NCI-H460 (cell line): ENCODE measurements around the gene GATB. TPM values are rescaled to one million over a fixed set of nuclear protein-coding genes. Genes with fewer than 3 reads are reported as not detected.

Experiments
- DNase-seq: peaks from one replicate; pipeline ENCODE4 v3.0.0-alpha.2; 2016; ENCODE audit warnings: low read depth; ENCODE audit errors: extremely low read depth
- total RNA-seq: library from RNA; depleted of rRNA; stranded (reverse); fragments of >200 nt; shearing (Covaris generic); gene quantifications from 2 replicates; pipeline ENCODE4 v1.2.3, GENCODE V29; 2014

Gene GATB
- total RNA-seq, 1 experiment from 2014 or later = 18.3 TPM

DNA sequence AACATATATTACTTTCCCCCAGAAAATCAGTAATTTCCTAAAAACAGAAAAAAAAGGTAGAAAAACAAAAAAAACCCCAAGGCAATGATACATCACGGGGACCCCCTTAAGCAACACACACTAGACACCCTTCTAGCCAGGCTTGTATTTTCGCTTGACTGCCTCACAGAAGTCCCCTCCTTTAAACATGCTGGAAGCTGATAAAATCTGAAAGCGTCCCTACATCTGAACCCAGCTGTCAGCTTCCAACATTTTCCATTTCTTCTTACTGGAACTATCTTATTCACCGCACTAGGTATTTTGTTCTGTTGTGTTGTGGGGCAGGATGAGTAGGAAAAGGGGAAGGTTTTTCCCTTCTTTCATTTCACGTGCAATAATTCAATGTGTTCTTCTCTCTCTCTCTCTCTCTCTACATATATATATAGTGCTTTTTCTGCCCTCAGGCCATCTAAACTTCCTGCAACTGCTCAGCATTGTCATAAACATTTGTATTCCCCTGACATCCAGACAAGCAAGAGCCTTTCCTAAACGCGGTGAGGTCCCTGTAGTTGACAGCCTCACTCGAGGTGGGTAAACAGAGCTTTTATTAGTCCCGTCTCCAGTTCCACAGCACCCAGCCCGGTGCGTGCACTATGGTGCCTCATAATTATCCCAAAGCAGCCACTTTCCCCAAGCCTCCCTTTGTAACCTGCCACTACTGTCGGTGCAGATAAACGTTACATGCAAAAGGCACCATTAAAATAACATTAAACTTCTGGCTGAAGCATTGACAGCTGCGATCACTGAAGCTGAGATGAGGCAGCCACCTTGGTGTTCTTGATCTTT, 82.5 kb downstream of the GATB start:
- DNase-seq = no peak

DNA sequence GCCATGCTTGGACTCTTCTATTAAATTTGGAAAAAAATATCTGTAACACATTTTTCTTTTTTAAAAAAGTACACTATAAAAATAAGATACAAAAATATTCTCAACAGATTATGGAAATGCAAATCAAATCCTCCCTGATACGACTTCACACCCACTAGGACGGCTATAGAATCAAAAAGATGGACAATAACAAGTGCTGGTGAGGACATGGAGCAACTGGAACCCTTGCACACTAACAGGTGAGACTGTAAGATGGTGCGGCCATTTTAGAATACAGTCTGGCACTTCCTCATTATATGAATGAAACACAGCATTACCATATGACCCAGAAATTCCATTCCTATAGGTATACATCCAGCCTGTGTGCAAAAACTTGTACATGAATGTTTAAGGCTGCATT, 83.6 kb downstream of the GATB start:
- no peak for DNase-seq

DNA sequence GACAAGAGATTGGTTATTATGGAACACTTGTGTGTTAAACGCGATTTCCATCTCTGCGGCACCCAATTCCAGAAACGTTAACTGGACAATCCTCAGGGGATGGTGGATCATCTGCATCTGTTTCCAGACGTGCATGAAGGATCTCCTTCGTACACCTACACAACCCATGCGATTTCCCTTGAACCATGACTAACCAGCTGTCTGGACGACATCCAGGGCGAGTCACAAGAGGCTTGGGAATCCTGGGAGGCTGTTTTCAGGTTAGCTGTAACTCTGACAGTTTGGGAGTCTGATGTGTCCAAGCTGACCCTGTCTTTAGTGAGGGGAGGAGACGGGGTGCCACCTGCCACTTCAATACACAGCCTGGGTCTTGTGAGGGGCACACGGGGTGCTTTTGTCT, 84.5 kb downstream of the GATB start:
- no peak for DNase-seq

DNA sequence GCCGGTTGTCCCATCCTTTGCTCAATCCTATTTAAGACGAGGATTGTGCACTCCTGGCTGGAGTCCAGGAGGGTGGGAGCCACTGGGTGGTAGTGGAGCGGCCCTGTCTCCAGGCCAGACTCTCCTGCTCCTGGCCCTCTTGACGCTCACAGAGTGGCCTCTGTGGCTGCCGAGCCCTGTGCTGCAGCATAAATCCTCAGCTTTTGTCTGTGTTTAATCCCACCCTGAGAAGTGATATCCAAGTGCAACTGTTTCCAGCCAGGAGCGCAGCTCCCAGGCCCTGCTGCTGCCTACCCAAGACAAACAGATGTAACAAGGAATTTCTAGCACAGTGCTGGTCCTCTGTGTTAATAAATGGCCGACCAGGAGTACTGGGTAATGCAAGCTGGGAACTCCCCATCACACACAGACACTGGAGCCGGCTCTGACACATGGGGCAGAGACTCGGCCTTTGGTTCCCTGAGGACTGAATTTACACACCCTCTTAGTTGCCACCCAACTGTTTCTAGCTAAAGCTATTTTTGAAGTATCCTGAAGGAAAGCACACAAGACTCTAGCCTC, 85.3 kb downstream of the GATB start:
- no peak for DNase-seq

DNA sequence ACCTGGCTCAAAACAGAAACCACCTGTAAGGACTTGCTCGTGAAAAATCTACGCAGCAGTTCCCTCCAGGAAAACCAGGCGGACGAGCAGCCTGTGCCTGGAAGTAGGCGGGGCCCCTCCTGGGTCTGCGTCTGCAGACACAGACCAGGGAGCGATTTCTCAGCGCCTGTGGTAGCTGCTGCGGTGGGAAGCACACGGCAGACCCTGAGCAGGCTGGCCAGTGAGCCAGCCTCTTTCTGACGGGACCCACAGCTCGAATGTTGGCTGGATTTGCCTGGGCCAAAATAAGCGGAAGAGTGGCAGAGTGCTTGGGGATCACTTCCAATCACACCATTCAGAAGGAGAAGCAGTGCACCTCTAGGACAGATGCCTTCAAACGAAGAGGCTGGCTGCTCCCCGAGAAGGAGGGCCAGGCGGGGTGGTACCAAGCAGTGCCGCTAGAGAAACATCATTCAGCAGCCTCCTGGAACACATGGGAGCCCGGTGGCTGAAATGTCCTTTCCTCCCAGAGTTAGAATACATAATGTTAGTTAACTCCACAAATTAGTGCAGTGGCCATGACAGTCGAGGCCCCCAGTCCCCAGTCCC, 85.9 kb downstream of the GATB start:
- DNase-seq = no peak

DNA sequence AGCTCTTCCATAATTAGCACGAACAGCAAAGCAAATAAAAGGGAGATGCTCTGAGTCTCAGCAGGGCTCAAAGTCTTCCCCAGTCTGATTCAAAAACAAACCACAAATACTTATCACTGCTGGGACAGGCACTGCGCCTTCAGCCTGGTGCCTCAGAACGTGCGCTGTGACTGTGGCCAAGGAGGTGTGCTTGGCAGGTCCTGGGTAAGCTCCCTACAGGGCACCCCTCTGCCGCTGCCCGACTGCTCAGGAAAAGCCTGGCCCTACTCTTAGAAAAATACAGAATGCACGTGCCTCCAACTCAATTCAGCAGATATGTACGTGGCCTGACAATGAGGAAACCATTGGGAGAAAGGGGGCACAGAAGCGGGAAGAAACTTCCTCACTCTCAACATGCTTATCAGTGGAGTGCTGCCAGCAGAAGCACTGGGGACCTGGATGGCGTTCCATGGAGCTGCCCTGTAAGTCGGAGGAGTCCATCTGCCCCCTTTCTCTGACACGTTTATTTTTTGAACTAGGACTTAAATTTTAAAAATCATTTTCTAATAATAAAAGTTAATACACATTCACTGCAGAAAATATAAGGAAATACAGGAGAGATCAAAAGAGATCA, 86.8 kb downstream of the GATB start:
- no peak for DNase-seq

DNA sequence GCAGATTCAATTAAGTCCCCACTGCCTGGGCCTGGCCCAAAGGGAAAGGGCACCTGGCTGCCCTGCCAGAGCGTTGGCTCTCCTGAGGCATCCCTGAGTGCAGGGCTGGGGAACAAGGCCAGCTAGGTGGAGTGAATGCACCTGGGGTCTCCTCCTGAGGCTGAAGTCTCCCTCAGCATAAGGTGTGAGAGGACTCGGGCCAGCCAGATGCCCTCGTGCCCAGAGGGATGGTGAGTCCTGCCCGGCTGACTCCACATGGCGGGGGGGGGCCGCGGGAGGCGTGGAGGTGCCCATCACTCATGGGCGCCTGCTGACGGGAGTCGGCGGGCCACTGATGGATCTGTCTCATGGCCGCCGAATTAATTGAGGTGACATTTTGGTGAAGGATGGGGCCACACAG, 87.8 kb downstream of the GATB start:
- no peak for DNase-seq

DNA sequence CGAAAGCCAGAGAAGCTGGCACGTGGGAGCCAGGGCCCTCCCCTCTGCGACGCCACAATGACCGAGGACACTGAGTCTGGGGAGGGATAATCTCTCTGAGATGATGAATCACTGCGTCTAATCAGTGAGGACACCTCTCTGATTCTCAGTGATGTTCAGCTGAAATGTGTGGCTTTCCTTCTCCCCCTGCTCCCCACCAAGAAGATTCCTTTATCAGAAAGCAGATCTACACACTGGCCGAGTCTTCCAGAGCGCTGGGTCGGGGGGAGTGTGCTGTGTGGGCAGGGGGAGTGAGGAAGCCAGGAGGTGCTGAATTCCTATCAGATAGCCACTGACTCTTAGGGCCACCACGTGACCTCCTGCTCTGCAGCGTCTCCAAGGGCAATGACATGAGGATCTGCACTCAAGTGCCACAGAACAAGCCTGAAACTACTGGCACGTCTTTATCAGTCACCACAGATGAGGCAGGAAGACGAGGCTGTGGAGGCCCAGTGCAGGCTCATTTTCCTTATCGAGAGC, 89.2 kb downstream of the GATB start:
- DNase-seq = no peak

DNA sequence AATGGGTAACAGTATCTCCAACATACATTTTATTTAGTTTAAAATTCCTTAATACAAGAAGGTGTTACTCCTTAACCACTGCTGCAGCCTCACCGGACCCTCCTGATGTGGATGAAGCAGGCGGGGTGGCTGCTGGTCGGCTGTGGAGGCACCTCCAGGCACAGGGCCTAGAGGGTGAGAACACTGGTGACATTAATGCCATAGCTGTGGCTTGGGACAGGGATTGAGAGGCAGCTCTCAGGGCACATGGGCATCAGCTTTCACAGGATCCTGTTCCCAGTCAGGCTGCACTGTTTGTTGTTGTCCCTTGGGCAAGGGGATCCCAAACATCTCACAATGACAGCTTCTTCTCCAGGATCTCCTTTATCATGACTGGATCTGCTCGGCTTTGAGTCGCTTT, 90.0 kb downstream of the GATB start:
- DNase-seq = no peak

DNA sequence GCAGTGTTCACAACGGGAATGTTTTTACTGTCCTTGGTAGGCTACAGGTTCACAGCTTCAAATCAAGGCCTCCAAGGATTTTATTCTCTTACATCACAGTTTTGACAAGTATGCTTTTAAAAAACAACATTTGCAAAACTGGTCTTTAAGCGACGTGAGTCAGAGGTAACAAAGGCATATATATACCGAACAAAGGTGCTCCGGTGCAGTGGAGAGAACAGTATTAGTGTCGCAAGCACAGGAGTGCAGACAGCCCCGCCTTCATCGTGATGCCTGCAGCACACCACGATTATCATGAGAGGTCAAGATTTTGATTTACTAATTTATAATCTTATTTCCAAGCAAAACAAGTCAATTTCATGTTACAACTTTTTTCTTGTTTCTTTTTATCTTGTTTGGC, 90.8 kb downstream of the GATB start:
- no peak for DNase-seq

DNA sequence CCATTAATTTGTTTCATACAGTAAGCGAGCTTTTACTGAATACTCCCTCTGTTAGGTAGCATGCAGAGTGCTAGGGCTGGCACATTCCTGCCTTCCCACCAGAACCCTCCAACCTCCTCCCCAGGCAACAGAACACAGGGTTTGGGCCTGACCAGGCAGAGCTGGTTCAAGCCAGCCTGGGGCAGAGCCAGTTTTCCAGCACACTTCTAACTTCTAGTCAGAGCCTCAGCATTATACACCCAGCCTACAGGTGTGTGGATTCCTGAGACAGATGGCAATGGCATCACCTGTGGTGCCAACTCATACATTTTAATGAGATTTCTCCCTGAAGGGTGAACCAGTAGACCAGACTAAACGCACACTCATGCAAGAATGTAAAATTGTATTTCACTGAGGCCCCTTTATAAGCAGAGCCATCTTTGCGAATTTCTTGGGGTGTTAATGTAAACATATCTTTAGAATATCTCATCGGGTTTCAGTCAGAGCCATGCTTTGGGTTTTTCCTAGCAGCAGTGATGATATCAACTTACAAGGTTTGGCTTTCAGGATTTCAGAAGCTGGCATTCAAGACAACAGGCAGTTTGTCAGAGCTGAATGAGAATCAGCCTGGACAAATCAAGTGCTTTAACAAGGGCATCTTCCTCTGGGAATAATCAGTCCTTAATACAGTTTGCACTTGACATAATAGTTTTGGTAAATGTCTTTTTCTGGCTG, 92.0 kb downstream of the GATB start:
- DNase-seq = no peak

DNA sequence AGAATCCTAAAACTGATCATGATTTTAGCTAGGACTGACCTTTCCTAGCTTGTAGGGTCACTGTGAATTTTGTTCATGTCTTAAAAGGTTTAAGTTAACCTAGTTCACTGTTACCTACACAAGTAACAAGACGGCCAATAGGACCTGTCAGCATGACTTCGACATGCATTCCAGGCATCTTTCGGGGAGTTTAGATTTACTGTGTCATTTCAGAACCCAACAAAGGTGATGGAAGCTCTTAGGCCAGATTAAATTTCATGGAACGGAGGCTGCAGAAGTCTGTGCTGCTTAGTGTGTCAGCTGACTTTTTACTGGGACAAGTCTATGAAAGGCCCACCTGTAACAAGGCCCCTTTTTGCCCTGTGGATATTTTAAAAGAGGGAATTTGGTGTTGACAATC, 93.1 kb downstream of the GATB start:
- DNase-seq = no peak

DNA sequence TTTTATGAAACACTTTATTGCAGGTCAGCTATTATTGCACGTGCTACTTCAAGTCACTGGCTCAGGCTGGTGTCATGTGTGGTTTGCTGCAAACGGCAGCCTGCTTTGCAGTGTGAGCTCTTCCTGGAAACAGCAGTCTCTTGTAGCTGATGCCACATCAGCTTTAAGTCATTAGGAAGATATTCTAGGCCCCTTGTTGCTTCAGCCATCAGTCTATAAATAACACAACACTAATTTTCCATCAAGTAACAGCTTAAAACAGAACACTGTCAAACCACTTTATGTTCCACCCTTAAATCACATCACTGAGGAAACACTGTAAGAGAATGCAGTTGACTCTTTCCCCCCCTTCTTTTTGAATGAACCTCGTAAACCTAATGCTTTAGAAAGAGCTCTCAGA, 93.8 kb downstream of the GATB start:
- no peak for DNase-seq

DNA sequence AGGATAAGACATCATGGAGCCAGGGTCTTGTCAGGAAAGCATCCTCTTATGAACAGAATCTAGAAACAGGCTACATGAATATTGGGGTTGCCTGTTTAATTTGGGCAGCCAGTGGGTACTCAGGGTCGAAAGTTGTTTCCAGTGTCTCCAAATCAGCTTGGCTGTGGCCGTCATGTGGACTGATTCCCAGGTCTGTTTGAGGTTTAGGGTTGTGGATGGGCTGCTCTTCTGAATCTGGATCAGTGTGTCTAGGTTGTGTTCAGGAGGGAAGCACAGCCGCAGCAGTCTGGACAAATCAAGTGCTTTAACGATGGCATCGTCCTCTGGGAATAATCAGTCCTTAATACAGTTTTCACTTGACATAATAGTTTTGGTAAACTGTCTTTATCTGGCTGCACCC, 94.3 kb downstream of the GATB start:
- no peak for DNase-seq

DNA sequence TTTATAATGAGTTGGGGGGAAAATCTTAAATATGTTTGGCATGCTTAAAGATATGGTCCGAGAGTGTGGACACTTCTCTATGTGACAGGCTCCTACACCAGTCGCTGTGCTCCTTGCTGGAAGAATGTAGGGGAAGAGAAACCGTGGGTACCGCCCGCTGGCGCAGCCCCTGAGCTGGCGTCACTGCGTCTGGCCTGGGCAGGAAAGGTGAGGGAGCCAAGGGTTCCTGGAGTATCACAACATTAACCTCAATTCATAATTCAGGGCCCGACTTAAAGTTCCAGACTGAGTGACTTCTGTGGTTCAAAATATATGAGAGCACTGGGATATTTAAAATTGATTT, 95.1 kb downstream of the GATB start:
- DNase-seq = no peak

DNA sequence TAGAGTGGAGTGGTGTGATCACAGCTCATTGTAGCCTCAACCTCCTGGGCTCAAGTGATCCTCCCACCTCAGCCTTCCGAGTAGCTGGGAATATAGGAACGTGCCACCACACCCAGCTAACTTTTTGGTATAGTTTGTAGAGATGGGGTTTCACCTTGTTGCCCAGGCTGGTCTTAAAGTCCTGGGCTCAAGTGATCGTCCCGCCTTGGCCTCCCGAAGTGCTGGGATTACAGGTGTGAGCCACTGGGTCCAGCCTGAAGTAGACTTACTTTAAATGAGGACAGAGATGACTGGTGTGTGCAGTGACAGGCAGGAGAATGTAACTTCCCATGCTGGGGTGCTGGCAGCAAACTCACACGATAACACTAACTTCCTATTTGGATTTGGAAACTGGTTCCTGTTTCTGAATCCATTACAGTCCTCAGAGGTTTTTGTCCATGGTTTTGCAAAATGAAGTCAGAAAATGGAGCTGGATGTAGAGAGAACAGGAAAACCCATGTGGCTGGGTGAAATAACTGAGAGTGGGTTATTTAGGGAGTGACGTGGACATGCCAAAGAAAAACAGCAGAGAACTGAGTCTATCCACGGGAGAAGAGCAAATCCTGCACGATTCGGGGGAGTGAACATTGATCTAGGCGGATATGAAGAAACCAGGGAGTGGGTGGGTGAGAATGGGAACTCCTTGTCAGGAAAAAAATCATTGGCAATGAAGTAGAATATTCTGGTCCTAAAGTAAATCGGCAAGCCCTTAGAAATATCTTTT, 95.6 kb downstream of the GATB start:
- no peak for DNase-seq

DNA sequence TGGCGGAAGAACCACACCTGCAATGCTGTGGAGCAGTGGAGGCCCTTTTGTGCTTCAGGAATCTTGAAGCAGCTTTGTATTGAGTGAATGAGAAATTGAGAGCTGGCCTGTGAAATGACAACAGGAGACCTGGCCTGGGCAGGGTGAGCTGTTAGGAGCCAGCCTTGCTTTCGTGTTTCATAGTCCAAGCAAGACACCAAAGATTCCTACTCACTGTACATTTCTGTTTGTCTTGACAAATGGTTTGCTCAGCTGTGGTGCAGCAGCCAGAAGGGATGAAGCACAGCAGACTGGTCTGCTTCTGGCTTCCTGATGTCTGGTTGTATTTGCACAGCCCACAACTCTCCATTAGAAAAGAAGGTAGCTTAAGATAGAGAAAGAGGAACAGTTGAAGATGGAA, 96.5 kb downstream of the GATB start:
- no peak for DNase-seq

DNA sequence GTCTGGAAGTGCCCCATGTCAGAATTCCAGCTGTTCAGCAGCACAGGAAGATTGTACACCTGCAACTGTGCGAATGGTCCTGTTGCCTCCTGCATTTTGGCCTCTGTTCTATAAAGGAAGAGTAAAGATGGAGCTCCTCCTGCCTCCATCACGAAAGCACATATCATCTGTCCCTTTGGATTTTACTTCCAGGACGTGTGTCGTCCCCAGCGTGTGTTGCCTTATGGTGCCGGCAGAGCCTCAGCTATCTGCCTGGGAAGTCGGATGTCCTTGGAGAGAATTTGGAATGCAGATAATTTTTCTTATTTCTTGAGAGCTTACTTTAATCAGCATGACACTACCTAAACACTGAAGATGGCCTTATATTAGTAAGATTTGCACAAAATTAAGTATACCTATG, 97.7 kb downstream of the GATB start:
- no peak for DNase-seq

DNA sequence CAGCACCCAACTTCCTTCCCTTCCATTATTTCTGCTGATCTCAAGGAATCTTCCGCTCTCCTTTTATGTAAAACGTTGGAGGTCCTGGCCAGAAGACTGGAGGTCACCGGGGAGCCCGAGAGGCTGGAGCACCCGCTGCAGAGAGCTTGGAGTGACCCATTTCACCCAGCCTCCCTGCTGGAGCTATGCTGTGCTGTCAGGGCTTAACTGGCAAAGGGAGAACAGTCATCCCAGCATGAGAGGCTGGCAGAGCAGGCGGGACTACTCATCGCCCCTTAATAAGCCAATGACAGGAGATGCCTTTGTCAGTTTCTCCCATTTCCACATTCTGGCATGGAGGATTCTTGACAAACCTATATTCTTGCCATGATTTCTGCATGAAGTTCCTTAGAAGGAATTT, 98.9 kb downstream of the GATB start:
- no peak for DNase-seq

DNA sequence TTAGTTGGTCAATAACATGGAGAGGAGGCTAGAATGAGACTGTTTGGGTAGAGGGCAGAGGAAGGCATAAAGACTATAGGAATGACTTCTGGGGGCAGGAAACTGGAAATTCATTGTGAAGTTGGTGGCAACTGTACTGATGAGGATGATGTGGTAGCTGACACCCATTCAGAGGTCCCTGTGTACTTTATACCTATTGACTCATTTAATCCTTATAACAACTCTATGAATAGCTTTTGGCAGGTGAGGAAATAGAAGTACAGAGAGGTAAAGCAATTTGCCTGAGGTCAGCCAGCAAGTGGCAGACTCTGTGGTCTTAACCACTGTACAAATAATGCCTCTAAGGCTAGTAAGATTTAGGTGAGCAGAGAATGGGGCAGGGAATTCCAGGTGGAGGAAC, 100.1 kb downstream of the GATB start:
- no peak for DNase-seq
